K562 (cell line): ENCODE data around the gene ARV1.

ENCODE experiments used
- POLR2A ChIP-seq: fragments of 450-650 bp; conservative IDR thresholded peaks from 2 replicates; pipeline ENCODE4 v1.6.1; 2016
- ZNF239 ChIP-seq: fragments of 250-450 bp; sonication (Bioruptor Pico); IDR thresholded peaks from 2 replicates; pipeline ENCODE4 v1.4.0; 2020; ENCODE audit warnings: mild to moderate bottlenecking

DNA sequence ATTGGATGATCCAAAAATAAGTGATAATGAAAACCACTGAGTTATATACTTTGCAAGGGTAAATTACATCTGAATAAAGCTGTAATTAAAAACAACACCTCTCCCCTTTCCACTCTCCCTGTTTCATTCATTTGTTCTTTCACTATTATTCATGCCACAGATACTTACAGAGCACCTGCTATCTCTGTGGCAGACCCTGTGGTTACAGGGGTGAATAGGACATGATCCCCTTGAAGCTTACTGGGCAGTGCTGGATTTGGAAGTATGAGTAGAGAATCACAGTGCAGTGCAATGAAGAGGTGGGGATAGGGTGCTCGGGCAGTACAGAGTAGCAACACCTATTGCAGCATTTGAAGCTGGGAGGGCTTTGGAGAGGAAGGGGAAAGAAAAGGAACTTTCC, 21.7 kb downstream of the ARV1 start:
- TF ChIP-seq ZNF239 (CRISPR knock-in tag): no peak
- no peak for TF ChIP-seq POLR2A
